Activated T-cell treated with anti-CD3 and anti-CD28 coated beads, Interleukin-2, amount 50 U/mL, for 24 hours (primary cell): ENCODE measurements around the gene FAM168A.
A peak's percentile ranks its signal among the peaks of the same experiment; 100 is the strongest.
"Not testable (repeated sequence)": the region's sequence is repeated elsewhere in the genome, so short reads cannot be mapped to it uniquely, and the experiment has no call there.

ENCODE experiments used
- DNase-seq: peaks from one replicate; pipeline ENCODE4 v3.0.0-alpha.2; 2020
- H3K27ac Mint-ChIP-seq: 2 replicates; pipeline ENCODE4 v1.8.0; 2020; ENCODE audit warnings: mild to moderate bottlenecking, mixed read lengths
- H3K27me3 Mint-ChIP-seq: 2 replicates; pipeline ENCODE4 v1.8.0; 2020; ENCODE audit warnings: mixed read lengths
- H3K36me3 Mint-ChIP-seq: 2 replicates; pipeline ENCODE4 v1.8.0; 2020; ENCODE audit warnings: low read depth, mixed read lengths
- H3K4me1 Mint-ChIP-seq: 2 replicates; pipeline ENCODE4 v1.8.0; 2020; ENCODE audit warnings: low read depth, mixed read lengths
- H3K4me3 Mint-ChIP-seq: 2 replicates; pipeline ENCODE4 v1.8.0; 2020; ENCODE audit warnings: mild to moderate bottlenecking, moderate library complexity, mixed read lengths
- H3K9me3 Mint-ChIP-seq: 2 replicates; pipeline ENCODE4 v1.8.0; 2020; ENCODE audit warnings: mixed read lengths

Gene FAM168A

GRCh38 chr11:73436859-73437258 lies 161.1 kb downstream of the FAM168A start:
- DNase-seq, H3K4me1 Mint-ChIP-seq, H3K4me3 Mint-ChIP-seq: not testable (repeated sequence)

GRCh38 chr11:73431396-73431795 lies 166.5 kb downstream of the FAM168A start:
- DNase-seq, result no peak
- no peaks in the 10 kb centered on the region for H3K27me3 Mint-ChIP-seq

More at GRCh38 chr11:73436859-73437258, 161.1 kb downstream of the FAM168A start:
- H3K36me3 Mint-ChIP-seq, H3K9me3 Mint-ChIP-seq, H3K27ac Mint-ChIP-seq, H3K27me3 Mint-ChIP-seq: not testable (repeated sequence)

GRCh38 chr11:73430326-73430725 lies 167.6 kb downstream of the FAM168A start:
- Mint-ChIP-seq H3K36me3 (no peaks in the 10 kb centered on the region), H3K27ac (no peak overlapping the region), H3K4me3 (no peak overlapping the region), H3K27me3 (no peaks in the 10 kb centered on the region), H3K9me3 (no peaks in the 10 kb centered on the region), H3K4me1 (peaks cover 8% of the 10 kb centered on the region)
- no peak for DNase-seq

More at GRCh38 chr11:73431396-73431795, 166.5 kb downstream of the FAM168A start:
- Mint-ChIP-seq H3K27ac (no peak overlapping the region), H3K36me3 (no peaks in the 10 kb centered on the region), H3K4me1 (peaks cover 8% of the 10 kb centered on the region), H3K4me3 (no peak overlapping the region), H3K9me3 (no peaks in the 10 kb centered on the region)

- DNase-seq, result no peak
- no peaks in the 10 kb centered on the region for H3K27me3 Mint-ChIP-seq
- no peak overlapping the region for H3K27ac Mint-ChIP-seq
- peaks cover 8% of the 10 kb centered on the region for H3K4me1 Mint-ChIP-seq
- no peak overlapping the region for H3K4me3 Mint-ChIP-seq
- no peaks in the 10 kb centered on the region for H3K9me3 Mint-ChIP-seq
- H3K36me3 Mint-ChIP-seq, result no peaks in the 10 kb centered on the region
Measured at GRCh38 chr11:73429121-73429750, 168.7 kb downstream of the FAM168A start.

- H3K9me3 Mint-ChIP-seq, result no peaks in the 10 kb centered on the region
- H3K4me3 Mint-ChIP-seq, result no peak overlapping the region
- no peaks in the 10 kb centered on the region for H3K36me3 Mint-ChIP-seq
- no peak for DNase-seq
- no peaks in the 10 kb centered on the region for H3K27me3 Mint-ChIP-seq
- no peak overlapping the region for H3K27ac Mint-ChIP-seq
- H3K4me1 Mint-ChIP-seq, result peaks cover 8% of the 10 kb centered on the region
Measured at GRCh38 chr11:73428699-73429098, 169.2 kb downstream of the FAM168A start.

GRCh38 chr11:73428227-73428626 lies 169.7 kb downstream of the FAM168A start:
- Mint-ChIP-seq H3K9me3 (no peaks in the 10 kb centered on the region), H3K27me3 (no peaks in the 10 kb centered on the region), H3K36me3 (no peaks in the 10 kb centered on the region), H3K4me1 (peaks cover 8% of the 10 kb centered on the region), H3K4me3 (no peak overlapping the region), H3K27ac (peak overlapping the region; percentile 42)
- DNase-seq, result no peak

- no peaks in the 10 kb centered on the region for H3K36me3 Mint-ChIP-seq
- no peak for DNase-seq
- H3K4me1 Mint-ChIP-seq, result peaks cover 8% of the 10 kb centered on the region
- H3K27me3 Mint-ChIP-seq, result no peaks in the 10 kb centered on the region
- no peak overlapping the region for H3K27ac Mint-ChIP-seq
- no peaks in the 10 kb centered on the region for H3K9me3 Mint-ChIP-seq
- H3K4me3 Mint-ChIP-seq, result no peak overlapping the region
Measured at GRCh38 chr11:73426219-73426850, 171.6 kb downstream of the FAM168A start.

GRCh38 chr11:73425108-73425507 lies 172.8 kb downstream of the FAM168A start:
- Mint-ChIP-seq H3K27ac (no peak overlapping the region), H3K9me3 (no peaks in the 10 kb centered on the region)

GRCh38 chr11:73423506-73423905 lies 174.4 kb downstream of the FAM168A start:
- DNase-seq, result no peak
- H3K9me3 Mint-ChIP-seq, result no peaks in the 10 kb centered on the region
- H3K36me3 Mint-ChIP-seq, result peaks cover 6% of the 10 kb centered on the region
- no peak overlapping the region for H3K4me3 Mint-ChIP-seq
- peaks cover 6% of the 10 kb centered on the region for H3K4me1 Mint-ChIP-seq
- H3K27ac Mint-ChIP-seq, result no peak overlapping the region
- no peaks in the 10 kb centered on the region for H3K27me3 Mint-ChIP-seq

More at GRCh38 chr11:73425108-73425507, 172.8 kb downstream of the FAM168A start:
- H3K4me1 Mint-ChIP-seq, result peaks cover 8% of the 10 kb centered on the region
- H3K4me3 Mint-ChIP-seq, result no peak overlapping the region
- DNase-seq, result no peak
- H3K36me3 Mint-ChIP-seq, result no peaks in the 10 kb centered on the region
- no peaks in the 10 kb centered on the region for H3K27me3 Mint-ChIP-seq

- H3K36me3 Mint-ChIP-seq, result peaks cover 11% of the 10 kb centered on the region
- no peaks in the 10 kb centered on the region for H3K27me3 Mint-ChIP-seq
- no peak for DNase-seq
- H3K4me1 Mint-ChIP-seq, result peaks cover 1% of the 10 kb centered on the region
- no peak overlapping the region for H3K4me3 Mint-ChIP-seq
- H3K27ac Mint-ChIP-seq, result no peak overlapping the region
- no peaks in the 10 kb centered on the region for H3K9me3 Mint-ChIP-seq
Measured at GRCh38 chr11:73422886-73423285, 175.0 kb downstream of the FAM168A start.

GRCh38 chr11:73420136-73420535 lies 177.8 kb downstream of the FAM168A start:
- DNase-seq, result no peak
- H3K9me3 Mint-ChIP-seq, result no peaks in the 10 kb centered on the region
- H3K4me1 Mint-ChIP-seq, result peaks cover 6% of the 10 kb centered on the region
- H3K27ac Mint-ChIP-seq, result no peak overlapping the region
- H3K27me3 Mint-ChIP-seq, result no peaks in the 10 kb centered on the region
- H3K36me3 Mint-ChIP-seq, result peaks cover 19% of the 10 kb centered on the region
- H3K4me3 Mint-ChIP-seq, result no peak overlapping the region

- H3K27ac Mint-ChIP-seq, result peak overlapping the region; percentile 7
- H3K9me3 Mint-ChIP-seq, result no peaks in the 10 kb centered on the region
Measured at GRCh38 chr11:73416786-73417185, 181.1 kb downstream of the FAM168A start.

GRCh38 chr11:73415854-73416615 lies 181.9 kb downstream of the FAM168A start:
- peak overlapping the region; percentile 7 for H3K27ac Mint-ChIP-seq
- H3K4me3 Mint-ChIP-seq, result no peak overlapping the region
- H3K27me3 Mint-ChIP-seq, result no peaks in the 10 kb centered on the region
- H3K4me1 Mint-ChIP-seq, result peaks cover 9% of the 10 kb centered on the region
- no peak for DNase-seq
- no peaks in the 10 kb centered on the region for H3K9me3 Mint-ChIP-seq
- peaks cover 26% of the 10 kb centered on the region for H3K36me3 Mint-ChIP-seq

More at GRCh38 chr11:73416786-73417185, 181.1 kb downstream of the FAM168A start:
- Mint-ChIP-seq H3K27me3 (no peaks in the 10 kb centered on the region), H3K4me3 (no peak overlapping the region), H3K36me3 (peaks cover 25% of the 10 kb centered on the region), H3K4me1 (peaks cover 9% of the 10 kb centered on the region)
- DNase-seq, result no peak

GRCh38 chr11:73414977-73415651 lies 182.8 kb downstream of the FAM168A start:
- Mint-ChIP-seq H3K36me3 (peaks cover 30% of the 10 kb centered on the region), H3K27ac (no peak overlapping the region), H3K9me3 (no peaks in the 10 kb centered on the region), H3K4me3 (no peak overlapping the region), H3K4me1 (peaks cover 9% of the 10 kb centered on the region), H3K27me3 (no peaks in the 10 kb centered on the region)
- no peak for DNase-seq
